H1 (cell line): Measurements from ENCODE around the gene GMEB2. TPM values are rescaled to one million over a fixed set of nuclear protein-coding genes. Genes with fewer than 3 reads are reported as not detected.

Experiments used
- CTCF ChIA-PET: fragments of 300-600 bp; sonication (Branson Sonifier 250); formaldehyde crosslinking; loops from one replicate; lab custom pipeline; 2021; ENCODE audit not compliant: partially characterized antibody; lab: Charles Lee
- POLR2A ChIA-PET: fragments of 300-600 bp; sonication (Branson Sonifier 250); formaldehyde crosslinking; loops from one replicate; lab custom pipeline; 2021; ENCODE audit warnings: inconsistent platforms; ENCODE audit not compliant: partially characterized antibody; lab: Charles Lee
- DNase-seq, 2 experiments: peaks; one replicate each; pipeline versions ENCODE4 v3.0.0 to v3.0.0-alpha.2; 2010 to 2022; ENCODE audit warnings: low spot score in 2 of 2, low read depth in 1 of 2, mixed read lengths in 1 of 2
- FAIRE-seq: peaks from 2 replicates; lab custom pipeline; 2011; peaks lifted over from hg19 to GRCh38; lab: Jason Lieb, UNC
- H2AFZ ChIP-seq: 2 replicates; pipeline ENCODE4 v1.8.1; 2012; ENCODE audit warnings: low read length, inconsistent platforms
- H2AK5ac ChIP-seq: 2 replicates; pipeline ENCODE4 v1.6.1; 2013; ENCODE audit warnings: low read depth, low read length
- H2BK120ac ChIP-seq: replicated peaks from 2 replicates; pipeline ENCODE3; 2013; ENCODE audit warnings: low read depth, low read length, inconsistent platforms
- H2BK12ac ChIP-seq: 2 replicates; pipeline ENCODE4 v1.6.1; 2013; ENCODE audit warnings: low read depth, low read length
- H2BK15ac ChIP-seq: 2 replicates; pipeline ENCODE4 v1.6.1; 2013; ENCODE audit warnings: low read length
- H2BK20ac ChIP-seq: 2 replicates; pipeline ENCODE4 v1.6.1; 2013; ENCODE audit warnings: low read length
- H2BK5ac ChIP-seq: 2 replicates; pipeline ENCODE4 v1.6.1; 2013; ENCODE audit warnings: low read depth, low read length
- H3K14ac ChIP-seq: 2 replicates; pipeline ENCODE4 v1.6.1; 2013; ENCODE audit warnings: inconsistent platforms; ENCODE audit not compliant: insufficient read length
- H3K18ac ChIP-seq: 2 replicates; pipeline ENCODE4 v1.6.1; 2013; ENCODE audit warnings: low read length; ENCODE audit errors: extremely low read depth
- H3K23ac ChIP-seq: 2 replicates; pipeline ENCODE4 v1.6.1; 2013; ENCODE audit warnings: inconsistent platforms; ENCODE audit not compliant: insufficient read length
- H3K23me2 ChIP-seq: 2 replicates; pipeline ENCODE4 v1.6.1; 2013; ENCODE audit warnings: low read depth, low read length
- H3K27ac ChIP-seq: 2 replicates; pipeline ENCODE4 v1.6.1; 2011; ENCODE audit warnings: low read depth, low read length, inconsistent platforms
- H3K27me3 ChIP-seq, 4 experiments: replicated peaks in 1 of 4; 1 replicate in 1 of 4; 2 replicates in 3 of 4; pipeline versions ENCODE4 v1.6.1 to v1.8.1; 2011 to 2013; ENCODE audit warnings: low read length in 3 of 4, mild to moderate bottlenecking in 3 of 4, inconsistent platforms in 2 of 4, mixed read lengths in 2 of 4, moderate library complexity in 1 of 4; ENCODE audit not compliant: control insufficient read depth in 3 of 4, insufficient read depth in 3 of 4; ENCODE audit errors: extremely low read depth in 1 of 4
- H3K36me3 ChIP-seq, 4 experiments: 2 replicates each; pipeline versions ENCODE4 v1.6.1 to v1.8.1; 2011 to 2013; ENCODE audit warnings: mild to moderate bottlenecking in 4 of 4, low read length in 3 of 4, moderate library complexity in 2 of 4, control low read depth in 1 of 4, inconsistent platforms in 1 of 4; ENCODE audit not compliant: insufficient read depth in 4 of 4, control insufficient read depth in 2 of 4
- H3K4ac ChIP-seq: replicated peaks from 2 replicates; pipeline ENCODE3; 2013; ENCODE audit warnings: low read length, low read depth, mixed read lengths, inconsistent platforms; ENCODE audit not compliant: insufficient read length
- H3K4me1 ChIP-seq, 4 experiments: replicated peaks in 1 of 4; 1 replicate in 1 of 4; 2 replicates in 3 of 4; pipeline versions ENCODE4 v1.6.1 to v1.8.1; 2011 to 2013; ENCODE audit warnings: low read length in 3 of 4, inconsistent platforms in 2 of 4, mixed read lengths in 1 of 4; ENCODE audit not compliant: insufficient read depth in 4 of 4, control insufficient read depth in 3 of 4
- H3K4me2 ChIP-seq, 2 experiments: 2 replicates each; pipeline versions ENCODE4 v1.6.1 to v1.8.1; 2011 to 2013; ENCODE audit warnings: low read depth in 2 of 2, low read length in 2 of 2, control low read depth in 1 of 2, inconsistent platforms in 1 of 2, mild to moderate bottlenecking in 1 of 2; ENCODE audit not compliant: insufficient read depth in 1 of 2
- H3K4me3 ChIP-seq, 4 experiments: fragments of 200-600, 300-600 bp in 1 of 4; sonication (generic), shearing (Covaris generic), sonication (Bioruptor Twin) in 1 of 4; 2 replicates each; pipeline versions ENCODE4 v1.5.1 to v1.8.1; 2011 to 2016; ENCODE audit warnings: low read length in 4 of 4, low read depth in 3 of 4, control low read depth in 2 of 4, inconsistent platforms in 2 of 4, mild to moderate bottlenecking in 2 of 4, mixed read lengths in 1 of 4, moderate library complexity in 1 of 4; ENCODE audit not compliant: insufficient read depth in 2 of 4; ENCODE audit errors: extremely low read depth in 1 of 4
- H3K56ac ChIP-seq: replicated peaks from 2 replicates; pipeline ENCODE3; 2013; ENCODE audit warnings: low read depth, mild to moderate bottlenecking, mixed read lengths, low read length, inconsistent platforms; ENCODE audit not compliant: insufficient read length
- H3K79me1 ChIP-seq: 2 replicates; pipeline ENCODE4 v1.6.1; 2013; ENCODE audit warnings: low read depth, low read length, control low read depth
- H3K79me2 ChIP-seq, 2 experiments: 2 replicates each; pipeline versions ENCODE4 v1.6.1 to v1.8.1; 2012 to 2013; ENCODE audit warnings: low read length in 2 of 2, mild to moderate bottlenecking in 2 of 2, inconsistent platforms in 1 of 2; ENCODE audit not compliant: insufficient read depth in 2 of 2, control insufficient read depth in 1 of 2
- H3K9ac ChIP-seq, 4 experiments: replicated peaks in 1 of 4; 1 replicate in 1 of 4; 2 replicates in 3 of 4; pipeline versions ENCODE4 v1.6.1 to v1.8.1; 2011 to 2013; ENCODE audit warnings: low read depth in 3 of 4, low read length in 3 of 4, control low read depth in 2 of 4, mild to moderate bottlenecking in 2 of 4, moderate library complexity in 2 of 4, inconsistent platforms in 1 of 4; ENCODE audit errors: extremely low read depth in 1 of 4
- H3K9me3 ChIP-seq, 2 experiments: 2 replicates each; pipeline versions ENCODE4 v1.6.1 to v1.8.1; 2012 to 2013; ENCODE audit warnings: mild to moderate bottlenecking in 2 of 2, moderate library complexity in 2 of 2, control low read depth in 1 of 2, inconsistent platforms in 1 of 2, low read depth in 1 of 2, low read length in 1 of 2, mixed read lengths in 1 of 2; ENCODE audit not compliant: insufficient read depth in 2 of 2
- H4K20me1 ChIP-seq, 2 experiments: replicated peaks in 1 of 2; 2 replicates each; pipeline versions ENCODE3 to v1.8.1; 2011 to 2013; ENCODE audit warnings: inconsistent platforms in 2 of 2, low read length in 2 of 2, mild to moderate bottlenecking in 1 of 2; ENCODE audit not compliant: insufficient read depth in 2 of 2, control insufficient read depth in 1 of 2
- H4K5ac ChIP-seq: 2 replicates; pipeline ENCODE4 v1.6.1; 2013; ENCODE audit warnings: low read length, low read depth, mixed read lengths, inconsistent platforms; ENCODE audit not compliant: insufficient read length
- H4K8ac ChIP-seq: 2 replicates; pipeline ENCODE4 v1.8.0; 2013; ENCODE audit warnings: mild to moderate bottlenecking, moderate library complexity, low read length, inconsistent platforms; ENCODE audit not compliant: insufficient read depth; ENCODE audit errors: extremely low read depth
- H4K91ac ChIP-seq: replicated peaks from 2 replicates; pipeline ENCODE3; 2013; ENCODE audit warnings: low read length, mixed read lengths, inconsistent platforms; ENCODE audit not compliant: insufficient read length
- CREB1 ChIP-seq: IDR thresholded peaks from 2 replicates; pipeline ENCODE4 v1.6.1; 2012; ENCODE audit warnings: inconsistent platforms
- HDAC2 ChIP-seq, 2 experiments: fragments of 300-600 bp in 1 of 2; sonication (generic) in 1 of 2; IDR thresholded peaks; 2 replicates each; pipeline ENCODE4 v1.6.1; 2011 to 2012; ENCODE audit warnings: low read depth in 2 of 2, low read length in 2 of 2, mild to moderate bottlenecking in 2 of 2, moderate library complexity in 2 of 2, borderline replicate concordance in 1 of 2, inconsistent platforms in 1 of 2
- WGBS, 2 experiments: shearing (Covaris generic) in 1 of 2; methylation state at CpG; one replicate each; pipeline versions ENCODE4 v1.1.6 to v1.1.7; 2013 to 2015; ENCODE audit warnings: low lambda C conversion rate in 2 of 2, mixed read lengths in 2 of 2, inconsistent platforms in 1 of 2, low coverage in 1 of 2, missing lambda C conversion rate in 1 of 2; ENCODE audit not compliant: insufficient replicate concordance in 2 of 2, insufficient coverage in 1 of 2, insufficient read length in 1 of 2; ENCODE audit errors: extremely low coverage in 1 of 2, missing lambda C conversion rate in 1 of 2; 5-methylcytosine and 5-hydroxymethylcytosine counted together
- polyA plus RNA-seq, 7 experiments: library from polyadenylated mRNA; depleted of rRNA in 3 of 7; stranded (reverse) in 5 of 7; unstranded in 2 of 7; fragments of >200 nt in 5 of 7; fragments of 200-250 nt in 2 of 7; gene quantifications; 1 replicate in 5 of 7; 2 replicates in 1 of 7; 4 replicates in 1 of 7; pipeline versions ENCODE4 v1.2.1 to v1.2.3, GENCODE V29; 2011 to 2013; ENCODE audit warnings: missing spikeins in 2 of 7, mixed read lengths in 2 of 7
- total RNA-seq: library from RNA; stranded (reverse); fragmentation: NEBNext Ultra II Directional; extraction: Animal tissue kit (Norgen Biotek cat#: 25700); gene quantifications from 2 replicates; pipeline ENCODE4 v1.2.1, GENCODE V29; 2021

GMEB2 gene
- total and polyA plus RNA-seq, 2 of the 8 experiments (the other 6 are each of a cell fraction or from before 2014, with no cell fraction given), result 12.9 to 14.2 TPM

DNA sequence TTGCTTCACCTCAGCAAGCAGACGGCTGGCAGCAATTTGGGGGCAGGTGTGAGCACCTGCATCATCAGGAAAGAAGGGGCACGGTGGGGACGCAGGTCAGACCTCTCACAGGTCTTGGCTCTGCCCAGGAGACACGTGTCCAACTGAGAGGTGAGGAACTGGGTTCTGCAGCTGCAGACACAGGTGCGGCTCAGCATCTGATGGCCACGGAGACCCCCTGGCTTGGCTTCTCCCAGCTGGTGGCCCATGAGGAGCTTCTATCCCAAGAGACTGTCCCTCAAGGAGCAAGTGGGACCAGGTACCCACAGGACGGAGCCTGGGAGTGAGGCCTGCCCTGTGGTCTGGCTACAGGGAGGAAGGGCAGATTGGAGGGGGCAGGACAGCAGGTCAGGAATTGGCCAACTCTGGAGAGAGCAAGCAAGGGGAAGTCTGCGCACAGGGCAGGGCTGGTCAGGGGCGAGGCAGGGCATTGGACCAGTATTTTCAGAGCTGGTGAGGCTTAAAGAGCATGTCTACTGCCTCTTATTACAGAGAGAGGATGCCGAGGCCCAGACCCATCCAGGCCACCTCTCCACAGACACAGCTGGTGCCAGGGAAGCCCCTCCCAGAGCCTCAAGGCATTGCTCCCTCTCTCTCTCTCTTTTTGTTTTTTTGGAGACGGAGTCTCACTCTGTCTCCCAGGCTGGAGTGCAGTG, 22.1 kb upstream of the GMEB2 start:
- no peak overlapping the region for H3K23ac ChIP-seq
- ChIA-PET CTCF (interaction anchor here (0.7 to 1.2 kb wide), 5 partner anchors 16 to 577 kb away, joined by 3 to 4 read pairs (median 3); no protein-coding TSS in a partner anchor), POLR2A (interaction anchor here (1.0 kb wide), 1 partner anchor 112 kb away, joined by 3 read pairs; the partner anchor contains the start of gene PTK6)
- no peak overlapping the region for H2BK5ac ChIP-seq
- no peak overlapping the region for H2AFZ ChIP-seq
- WGBS, 2 experiments, result 86% methylated on average over 11 of the region's 11 CpGs; no CpG with 5 or more reads in 1 of the 2 experiments
- no peaks in the 10 kb centered on the region; the same call in none of the 2 replicates for H3K79me1 ChIP-seq
- H3K14ac ChIP-seq, result no peak overlapping the region
- no peak for FAIRE-seq
- H3K79me2 ChIP-seq, result no peaks in the 10 kb centered on the region
- no peaks in the 10 kb centered on the region; a peak in 1 of 8 replicates for H3K36me3 ChIP-seq
- peaks cover 0 to 10% (median 5%) of the 10 kb centered on the region in 4 experiments; a peak in 6 of 7 replicates for H3K4me1 ChIP-seq
- peaks cover 11 to 16% of the 10 kb centered on the region in 2 experiments for H4K20me1 ChIP-seq
- H3K4me3 ChIP-seq, result no peak overlapping the region
- H2BK120ac ChIP-seq, result no peak overlapping the region
- peaks cover 0 to 2% (median 0%) of the 10 kb centered on the region in 4 experiments; a peak in 2 of 7 replicates for H3K27me3 ChIP-seq
- no peak overlapping the region for H2BK15ac ChIP-seq
- TF ChIP-seq HDAC2 (IDR thresholded peaks at IDR 0.05; ENCODE audit: borderline replicate concordance in 1 of 2, low read depth in 2 of 2, low read length in 2 of 2) (no peak), CREB1 (no peak)
- no peak overlapping the region for H2BK12ac ChIP-seq
- DNase-seq, result no peak
- H3K18ac ChIP-seq, result no peak overlapping the region
- H3K4ac ChIP-seq, result no peak overlapping the region
- no peak overlapping the region for H2BK20ac ChIP-seq
- H4K8ac ChIP-seq, result peak overlapping the region; percentile 14
- no peak overlapping the region for H4K5ac ChIP-seq
- no peak overlapping the region for H4K91ac ChIP-seq
- no peak overlapping the region for H3K9ac ChIP-seq
- H3K23me2 ChIP-seq, result peaks cover 11% of the 10 kb centered on the region
- H3K56ac ChIP-seq, result no peak overlapping the region
- H2AK5ac ChIP-seq, result no peak overlapping the region
- no peak overlapping the region for H3K4me2 ChIP-seq
- H3K9me3 ChIP-seq, result no peaks in the 10 kb centered on the region
- H3K27ac ChIP-seq, result no peak overlapping the region
